Loucy (cell line): Measurements from ENCODE around the gene IFNL1.
A peak's percentile ranks its signal among the peaks of the same experiment; 100 is the strongest.

Experiments
- H2AFZ ChIP-seq: fragments of 200-600 bp; sonication (generic); 2 replicates; pipeline ENCODE4 v1.6.0; 2016; ENCODE audit warnings: antibody characterized with exemption, mild to moderate bottlenecking, low read length, moderate library complexity
- H3F3A ChIP-seq: fragments of 200-600 bp; 2 replicates; pipeline ENCODE4 v1.6.0; 2016; ENCODE audit warnings: antibody characterized with exemption, low read depth, mild to moderate bottlenecking
- H3K27me3 ChIP-seq: fragments of 200-600 bp; sonication (generic); 2 replicates; pipeline ENCODE4 v1.6.1; 2014; ENCODE audit warnings: low read length, mild to moderate bottlenecking; ENCODE audit not compliant: insufficient read depth, poor library complexity, severe bottlenecking
- H3K36me3 ChIP-seq: fragments of 200-600 bp; sonication (generic); 2 replicates; pipeline ENCODE4 v1.6.1; 2016; ENCODE audit warnings: low read length; ENCODE audit not compliant: insufficient read depth
- H3K4me1 ChIP-seq: fragments of 200-600 bp; sonication (generic); 2 replicates; pipeline ENCODE4 v1.5.1; 2014; ENCODE audit warnings: low read length, mild to moderate bottlenecking; ENCODE audit not compliant: insufficient read depth, poor library complexity, severe bottlenecking
- H3K4me2 ChIP-seq: fragments of 200-600 bp; sonication (generic); 2 replicates; pipeline ENCODE4 v1.6.0; 2014; ENCODE audit warnings: antibody characterized with exemption, low read length, low read depth, mild to moderate bottlenecking; ENCODE audit not compliant: poor library complexity, severe bottlenecking
- H3K4me3 ChIP-seq: fragments of 200-600 bp; sonication (generic); 2 replicates; pipeline ENCODE4 v1.5.1; 2014; ENCODE audit warnings: low read length, mild to moderate bottlenecking, mixed read lengths; ENCODE audit not compliant: poor library complexity, severe bottlenecking
- H3K79me2 ChIP-seq: fragments of 200-600 bp; sonication (generic); 2 replicates; pipeline ENCODE4 v1.6.1; 2014; ENCODE audit warnings: low read length; ENCODE audit not compliant: insufficient read depth
- H3K9ac ChIP-seq: fragments of 200-600 bp; sonication (generic); 2 replicates; pipeline ENCODE4 v1.6.0; 2014; ENCODE audit warnings: mild to moderate bottlenecking, low read depth, low read length, moderate library complexity; ENCODE audit not compliant: poor library complexity, severe bottlenecking
- H3K9me2 ChIP-seq: fragments of 200-600 bp; sonication (generic); replicated peaks from 2 replicates; pipeline ENCODE4 v1.6.1; 2016; ENCODE audit warnings: low read depth, low read length, mixed read lengths
- H3K9me3 ChIP-seq: fragments of 200-600 bp; sonication (generic); 2 replicates; pipeline ENCODE4 v1.6.1; 2014; ENCODE audit warnings: mild to moderate bottlenecking, antibody characterized with exemption, low read length, low read depth; ENCODE audit not compliant: insufficient read depth
- H4K20me1 ChIP-seq: fragments of 200-600 bp; sonication (generic); 2 replicates; pipeline ENCODE4 v1.6.0; 2014; ENCODE audit warnings: antibody characterized with exemption, low read length, mild to moderate bottlenecking; ENCODE audit not compliant: insufficient read depth, poor library complexity, severe bottlenecking
- CTCF ChIP-seq: fragments of 200-600 bp; sonication (generic); conservative IDR thresholded peaks from 2 replicates; pipeline ENCODE4 v1.5.1; 2014; ENCODE audit warnings: mild to moderate bottlenecking, antibody characterized with exemption, low read length
- EZH2phosphoT487 ChIP-seq: fragments of 200-600 bp; IDR thresholded peaks from 2 replicates; pipeline ENCODE4 v1.6.1; 2018; ENCODE audit warnings: antibody characterized with exemption, mild to moderate bottlenecking, moderate library complexity, borderline replicate concordance

IFNL1 gene

GRCh38 chr19:39252458-39252857 lies 43.7 kb upstream of the IFNL1 start:
- Histone ChIP-seq H3K4me1 (peaks cover 54% of the 10 kb centered on the region), H2AFZ (no peak overlapping the region)
- TF ChIP-seq CTCF (no peak; the same call in 1 of the 2 replicates), EZH2phosphoT487 (no peak)

GRCh38 chr19:39253374-39254149 lies 42.6 kb upstream of the IFNL1 start:
- TF ChIP-seq EZH2phosphoT487 (no peak), CTCF (no peak)
- Histone ChIP-seq H2AFZ (no peak overlapping the region), H3K4me3 (peak overlapping the region; percentile 58), H3K9me2 (no peaks in the 10 kb centered on the region), H3K9ac (peak overlapping the region; percentile 63), H3K4me2 (peak overlapping the region; percentile 75), H3K79me2 (no peaks in the 10 kb centered on the region), H3K36me3 (no peaks in the 10 kb centered on the region), H3K27me3 (no peaks in the 10 kb centered on the region), H3K9me3 (peaks cover 5% of the 10 kb centered on the region; the same call in 1 of the 2 replicates), H3F3A (peaks cover 16% of the 10 kb centered on the region), H4K20me1 (no peaks in the 10 kb centered on the region), H3K4me1 (peaks cover 61% of the 10 kb centered on the region)

More at GRCh38 chr19:39252458-39252857, 43.7 kb upstream of the IFNL1 start:
- Histone ChIP-seq H3K27me3 (no peaks in the 10 kb centered on the region), H3K4me2 (peak overlapping the region; percentile 75), H3F3A (peaks cover 16% of the 10 kb centered on the region), H3K4me3 (peak overlapping the region; percentile 55), H4K20me1 (no peaks in the 10 kb centered on the region), H3K79me2 (no peaks in the 10 kb centered on the region), H3K9me3 (peaks cover 5% of the 10 kb centered on the region; the same call in 1 of the 2 replicates), H3K9ac (peak overlapping the region; percentile 65), H3K9me2 (no peaks in the 10 kb centered on the region), H3K36me3 (no peaks in the 10 kb centered on the region)

- Histone ChIP-seq H3K27me3 (no peaks in the 10 kb centered on the region), H3K36me3 (no peaks in the 10 kb centered on the region), H3K4me1 (peaks cover 57% of the 10 kb centered on the region), H3K9me3 (peaks cover 5% of the 10 kb centered on the region; the same call in 1 of the 2 replicates), H3K9ac (no peak overlapping the region), H3K4me2 (no peak overlapping the region), H2AFZ (no peak overlapping the region), H3F3A (peaks cover 16% of the 10 kb centered on the region), H4K20me1 (no peaks in the 10 kb centered on the region), H3K9me2 (no peaks in the 10 kb centered on the region), H3K4me3 (no peak overlapping the region), H3K79me2 (no peaks in the 10 kb centered on the region)
- TF ChIP-seq CTCF (no peak), EZH2phosphoT487 (no peak)
Measured at GRCh38 chr19:39254531-39255345, 41.5 kb upstream of the IFNL1 start.
